Activated CD4-positive, alpha-beta T cell treated with anti-CD3 and anti-CD28 coated beads, Interleukin-2, amount 50 U/mL, for 48 hours (primary cell): ENCODE measurements around the gene EXOC6.
A peak's percentile ranks its signal among the peaks of the same experiment; 100 is the strongest.

Experiments used
- DNase-seq, 2 experiments: peaks; one replicate each; pipeline ENCODE4 v3.0.0-alpha.2; 2020

Gene EXOC6

DNA sequence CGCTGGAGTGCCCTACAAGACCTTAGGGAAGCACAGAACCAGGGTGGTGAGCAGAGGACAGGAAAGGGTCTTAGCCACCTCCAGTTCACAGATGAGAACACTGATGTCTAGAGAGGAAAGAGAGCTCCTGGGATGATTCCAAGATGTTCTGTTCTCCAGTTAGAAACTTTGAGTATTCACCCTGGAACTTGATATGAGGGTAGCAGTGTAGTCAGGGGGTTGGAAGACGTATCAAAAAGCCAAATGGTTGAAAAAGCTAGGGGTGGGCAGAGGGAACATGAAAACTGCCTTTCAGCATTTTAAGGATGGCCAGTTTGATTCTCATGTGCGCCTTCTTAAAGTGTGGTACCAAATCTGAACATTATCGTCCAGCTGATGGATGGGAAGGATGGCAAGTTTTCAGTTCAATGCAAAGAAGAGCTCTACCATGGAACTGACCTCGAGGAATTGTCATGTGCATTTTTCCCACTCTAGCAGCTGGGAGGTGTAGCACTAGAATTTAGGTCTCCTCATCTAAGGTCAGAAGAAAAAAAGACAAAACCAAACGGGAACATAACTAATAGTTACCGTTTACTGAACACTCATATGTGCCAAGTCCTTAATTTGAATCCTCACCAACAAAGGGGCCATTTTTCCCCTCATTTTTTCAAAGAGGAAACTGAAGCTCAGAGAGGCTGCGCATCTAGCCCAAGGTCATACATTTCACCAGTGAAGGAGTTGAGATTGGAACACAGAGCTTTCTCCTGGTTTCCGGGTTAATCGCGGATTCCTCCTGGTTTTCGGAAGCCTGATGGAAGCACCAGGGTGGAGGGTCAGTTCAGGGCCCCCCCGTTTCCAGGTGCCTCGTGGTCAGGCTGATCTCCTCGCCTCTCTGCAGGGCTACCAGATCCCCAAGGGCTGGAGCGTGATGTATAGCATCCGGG, 219.4 kb downstream of the EXOC6 start:
- DNase-seq = no peak

DNA sequence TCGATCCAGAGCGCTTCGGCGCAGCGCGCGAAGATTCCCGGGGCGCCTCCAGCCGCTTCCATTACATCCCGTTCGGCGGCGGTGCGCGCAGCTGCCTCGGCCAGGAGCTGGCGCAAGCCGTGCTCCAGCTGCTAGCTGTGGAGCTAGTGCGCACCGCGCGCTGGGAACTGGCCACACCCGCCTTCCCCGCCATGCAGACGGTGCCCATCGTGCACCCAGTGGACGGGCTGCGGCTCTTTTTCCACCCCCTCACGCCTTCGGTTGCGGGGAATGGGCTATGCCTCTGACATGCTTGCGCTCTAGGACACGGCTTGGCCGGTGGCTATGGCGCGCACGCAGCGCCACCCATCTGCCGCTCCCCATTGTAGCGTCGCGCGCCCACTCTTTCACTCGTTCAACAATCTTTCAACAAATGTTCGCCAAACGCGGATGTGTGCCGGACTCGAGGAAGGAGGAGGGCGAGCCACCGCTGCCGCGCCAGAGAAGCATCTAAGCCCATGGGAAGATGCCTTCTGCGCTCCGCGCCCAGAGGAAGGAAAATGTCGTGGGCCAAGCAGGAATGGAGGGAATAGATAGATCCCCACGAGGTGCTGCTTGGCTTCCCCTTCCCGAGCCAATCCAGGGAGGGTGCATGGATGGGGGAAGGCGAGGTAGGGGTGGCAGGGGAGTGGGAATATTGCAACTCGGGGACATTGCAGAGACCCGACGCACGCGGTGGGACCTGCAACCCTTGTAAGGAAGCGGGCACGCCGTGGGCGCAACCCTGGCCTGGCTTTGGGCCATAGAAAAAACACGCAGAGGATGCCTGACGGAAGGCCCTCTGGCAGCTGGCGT, 220.3 kb downstream of the EXOC6 start:
- DNase-seq = no peak

DNA sequence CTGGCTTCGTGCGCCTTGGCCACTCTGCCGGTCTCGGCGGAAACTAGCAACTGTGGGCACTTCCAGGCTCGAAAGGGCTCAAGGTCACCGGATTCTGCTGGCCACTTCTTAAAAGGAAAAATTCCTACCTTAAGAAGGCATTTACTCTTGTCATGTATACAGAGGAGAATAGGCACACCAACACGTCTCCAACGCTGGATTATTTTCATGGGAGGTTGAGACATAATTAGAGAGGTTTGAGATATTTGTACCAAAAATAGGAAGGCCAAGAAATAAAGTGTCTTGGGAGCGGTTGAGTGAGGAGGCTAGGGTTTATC, 220.9 kb downstream of the EXOC6 start:
- no peak for DNase-seq

DNA sequence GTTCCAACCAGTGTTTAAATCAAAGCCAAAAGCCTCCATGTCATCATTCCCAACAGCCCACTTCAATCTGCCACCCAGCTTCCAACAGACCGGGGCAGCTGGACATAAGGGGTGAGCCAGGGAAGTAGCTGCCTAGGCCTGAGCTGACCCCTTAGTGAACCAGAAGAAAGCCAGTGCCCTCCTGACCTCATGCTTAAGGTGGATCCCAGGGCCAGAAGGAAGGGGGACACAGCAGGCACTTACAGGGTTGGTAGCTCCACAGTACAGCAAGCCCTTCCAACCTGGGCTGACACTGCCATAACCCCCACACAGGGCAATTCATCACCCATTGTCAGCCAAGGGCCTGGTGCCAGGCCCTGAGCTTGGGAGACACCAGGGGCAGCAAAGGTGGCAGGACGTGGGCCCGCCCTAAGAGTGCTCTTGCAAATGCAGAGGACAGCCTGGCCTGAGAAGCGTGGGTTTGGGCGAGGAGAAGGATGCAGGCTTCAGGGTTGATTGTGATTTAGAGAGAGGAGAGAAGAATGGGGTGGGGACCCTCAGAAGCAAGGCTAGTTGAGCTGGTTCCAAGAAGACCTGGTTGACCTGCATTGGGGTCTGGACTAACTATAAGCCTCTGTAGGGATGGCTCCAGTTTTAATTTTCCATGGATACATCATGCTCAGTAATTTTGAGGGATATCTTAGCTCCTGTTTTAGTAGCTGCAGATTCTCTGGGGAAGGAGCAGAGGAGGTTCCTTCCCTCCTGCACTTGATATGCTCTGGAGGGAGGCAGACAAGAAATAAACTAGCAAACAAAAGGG, 222.3 kb downstream of the EXOC6 start:
- no peak for DNase-seq

DNA sequence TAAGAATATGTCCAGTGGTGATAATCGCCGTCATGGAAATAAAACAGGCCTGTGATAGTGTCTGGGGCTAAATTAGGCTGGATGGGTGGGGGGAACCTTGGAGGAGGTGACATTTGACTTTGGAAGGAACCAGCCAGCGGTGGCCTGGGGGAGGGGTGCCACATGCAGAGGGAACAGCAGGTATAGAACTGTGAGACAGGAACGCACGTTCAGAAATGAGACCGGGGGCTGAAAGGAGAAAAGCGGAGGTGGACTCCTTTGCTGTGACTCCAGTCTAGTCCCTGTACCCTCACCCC, 222.8 kb downstream of the EXOC6 start:
- DNase-seq = no peak

DNA sequence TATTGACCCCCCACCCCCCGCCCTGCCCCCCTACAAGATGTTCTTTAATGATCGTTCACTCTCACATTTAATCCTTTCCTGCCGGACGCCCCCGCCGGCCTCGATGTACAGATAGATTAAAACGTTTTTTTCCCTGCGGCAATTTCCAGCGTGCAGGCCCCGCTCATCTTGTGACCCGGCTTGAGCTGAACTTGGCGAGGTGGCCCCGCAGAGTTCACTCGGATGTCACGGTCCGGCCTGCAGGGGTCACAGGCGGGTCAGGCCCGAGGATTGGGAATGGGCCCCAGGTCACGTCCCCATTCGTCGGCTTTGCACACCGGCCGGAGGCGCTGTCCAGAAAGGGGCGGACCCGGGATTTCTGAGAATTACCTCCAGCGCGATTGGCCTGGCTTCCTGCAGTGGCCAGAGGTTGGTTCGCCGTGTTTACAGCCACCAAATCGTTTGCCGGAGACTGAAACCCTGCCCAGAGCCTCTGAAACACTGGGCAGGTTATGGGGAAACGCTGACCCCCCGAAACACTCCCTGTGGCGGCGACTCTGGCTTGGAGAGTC, 223.4 kb downstream of the EXOC6 start:
- DNase-seq = no peak

GRCh38 chr10:93072225-93072712, 223.9 kb downstream of the EXOC6 start:
- no peak for DNase-seq

DNA sequence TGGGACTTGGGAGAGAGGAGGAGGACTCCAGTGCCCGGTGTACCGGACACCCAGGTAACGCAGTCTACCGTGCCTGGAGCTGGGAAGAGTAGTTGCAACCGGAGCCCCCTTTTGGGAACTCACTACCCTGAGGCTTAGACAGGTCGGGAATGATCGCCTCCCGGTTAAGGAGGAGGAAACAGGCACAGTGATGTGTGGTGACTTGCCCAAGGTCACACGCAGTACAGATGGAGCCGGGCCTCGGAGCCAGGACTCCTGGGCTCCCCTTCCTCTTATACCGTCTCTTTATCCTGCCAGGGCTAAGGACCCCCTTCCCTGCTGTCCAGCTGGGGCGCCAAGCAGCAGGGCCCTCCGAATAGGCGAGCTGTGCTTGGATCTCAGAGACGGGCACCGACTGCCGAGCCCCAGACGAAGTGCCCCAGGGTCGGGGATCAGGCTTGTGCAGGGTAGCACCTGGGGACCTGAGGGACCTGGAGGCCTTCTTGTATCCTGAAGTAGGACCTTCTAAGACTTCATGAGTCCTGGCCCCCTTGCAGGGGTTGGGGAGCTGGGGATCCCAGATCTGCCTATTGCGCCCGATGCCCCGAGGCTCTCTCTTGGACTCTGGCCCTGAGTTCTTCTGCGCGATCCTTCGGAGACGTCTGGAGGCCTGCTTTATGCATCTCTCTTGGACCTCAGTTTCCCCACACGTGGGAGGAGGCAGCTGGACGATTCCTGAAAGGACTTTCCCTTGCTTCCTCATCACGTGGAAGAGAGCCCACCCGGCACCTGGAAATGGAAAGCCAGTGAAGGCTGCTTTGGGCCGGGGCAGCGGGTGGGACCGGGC, 224.6 kb downstream of the EXOC6 start:
- DNase-seq = peak in 1 of 2 experiments; percentile 29

- DNase-seq = no peak
Measured at GRCh38 chr10:93073539-93074146, 225.3 kb downstream of the EXOC6 start, which contains the start of gene CYP26A1. Gene CYP26A1, plus strand, starts transcription at chr10:93073893. Its CDS starts 42 bp downstream, at chr10:93073935.

GRCh38 chr10:93074147-93074596, 225.9 kb downstream of the EXOC6 start:
- DNase-seq = no peak

DNA sequence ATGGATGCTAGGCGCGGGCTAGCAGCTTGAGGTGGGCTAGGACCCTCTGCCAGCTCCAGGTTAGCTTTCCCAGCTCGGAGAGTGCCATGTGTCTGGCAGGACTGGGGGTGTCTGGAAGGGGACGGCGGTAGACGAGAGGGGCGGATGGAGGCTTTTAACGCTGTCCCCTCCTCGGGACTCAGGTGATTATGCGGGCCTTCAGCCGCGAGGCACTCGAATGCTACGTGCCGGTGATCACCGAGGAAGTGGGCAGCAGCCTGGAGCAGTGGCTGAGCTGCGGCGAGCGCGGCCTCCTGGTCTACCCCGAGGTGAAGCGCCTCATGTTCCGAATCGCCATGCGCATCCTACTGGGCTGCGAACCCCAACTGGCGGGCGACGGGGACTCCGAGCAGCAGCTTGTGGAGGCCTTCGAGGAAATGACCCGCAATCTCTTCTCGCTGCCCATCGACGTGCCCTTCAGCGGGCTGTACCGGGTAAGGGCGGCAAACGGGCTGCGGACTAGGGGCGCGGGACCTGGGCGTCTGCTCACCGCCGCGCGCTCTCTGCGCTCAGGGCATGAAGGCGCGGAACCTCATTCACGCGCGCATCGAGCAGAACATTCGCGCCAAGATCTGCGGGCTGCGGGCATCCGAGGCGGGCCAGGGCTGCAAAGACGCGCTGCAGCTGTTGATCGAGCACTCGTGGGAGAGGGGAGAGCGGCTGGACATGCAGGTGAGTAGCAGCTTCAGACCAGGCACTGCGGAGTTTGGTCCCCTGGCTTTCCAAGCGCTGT, 226.5 kb downstream of the EXOC6 start:
- peak in 1 of 2 experiments; percentile 23 for DNase-seq

DNA sequence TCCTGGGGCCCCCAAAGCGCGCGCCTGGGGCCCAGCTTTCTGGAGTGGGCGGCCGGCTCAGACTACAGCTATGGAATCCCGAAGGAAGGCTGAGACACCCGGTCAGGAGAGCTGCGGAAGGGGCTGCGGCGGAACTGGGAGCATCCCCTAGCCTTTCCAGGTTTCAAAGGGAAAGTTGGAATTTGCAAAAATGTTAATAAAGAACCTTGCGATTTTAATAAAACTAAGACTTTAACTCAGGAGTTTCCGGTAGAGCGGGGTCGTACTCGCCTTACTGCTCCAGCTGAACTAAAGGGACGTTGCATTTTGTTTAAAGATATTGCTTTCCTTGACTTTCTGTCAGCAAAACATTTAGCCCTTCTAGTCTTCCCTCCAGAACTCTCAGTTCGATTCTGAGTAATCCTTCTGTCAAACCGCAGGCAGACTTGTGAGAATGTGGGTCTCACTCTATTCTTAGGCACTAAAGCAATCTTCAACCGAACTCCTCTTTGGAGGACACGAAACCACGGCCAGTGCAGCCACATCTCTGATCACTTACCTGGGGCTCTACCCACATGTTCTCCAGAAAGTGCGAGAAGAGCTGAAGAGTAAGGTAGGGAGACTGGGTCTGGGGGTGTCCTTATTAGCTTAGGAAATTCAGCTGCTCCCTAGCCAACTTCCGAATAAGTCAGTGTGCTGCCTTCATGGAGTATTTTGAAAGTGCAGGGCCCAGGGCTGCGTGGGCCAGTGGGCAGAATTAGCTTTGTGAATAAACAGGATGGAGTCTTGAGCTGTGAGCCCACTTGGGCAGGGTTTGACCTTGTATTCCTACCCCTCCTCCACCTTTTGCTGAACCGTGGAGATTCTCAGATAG, 227.3 kb downstream of the EXOC6 start:
- DNase-seq = no peak

DNA sequence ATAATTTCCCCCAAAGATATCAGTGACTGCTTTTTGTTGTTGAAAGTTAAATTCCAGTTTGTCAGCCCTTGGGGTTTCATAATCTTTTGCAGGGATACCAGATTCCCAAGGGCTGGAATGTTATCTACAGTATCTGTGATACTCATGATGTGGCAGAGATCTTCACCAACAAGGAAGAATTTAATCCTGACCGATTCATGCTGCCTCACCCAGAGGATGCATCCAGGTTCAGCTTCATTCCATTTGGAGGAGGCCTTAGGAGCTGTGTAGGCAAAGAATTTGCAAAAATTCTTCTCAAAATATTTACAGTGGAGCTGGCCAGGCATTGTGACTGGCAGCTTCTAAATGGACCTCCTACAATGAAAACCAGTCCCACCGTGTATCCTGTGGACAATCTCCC, 228.6 kb downstream of the EXOC6 start:
- DNase-seq = no peak

- no peak for DNase-seq
Measured at GRCh38 chr10:93077860-93078337, 229.6 kb downstream of the EXOC6 start.

GRCh38 chr10:93079663-93080349, 231.5 kb downstream of the EXOC6 start:
- DNase-seq = no peak

GRCh38 chr10:93080350-93081046, 232.2 kb downstream of the EXOC6 start:
- peak; percentile 57 to 61 for DNase-seq

- DNase-seq = no peak
Measured at GRCh38 chr10:93081318-93081717, 233.0 kb downstream of the EXOC6 start.

DNA sequence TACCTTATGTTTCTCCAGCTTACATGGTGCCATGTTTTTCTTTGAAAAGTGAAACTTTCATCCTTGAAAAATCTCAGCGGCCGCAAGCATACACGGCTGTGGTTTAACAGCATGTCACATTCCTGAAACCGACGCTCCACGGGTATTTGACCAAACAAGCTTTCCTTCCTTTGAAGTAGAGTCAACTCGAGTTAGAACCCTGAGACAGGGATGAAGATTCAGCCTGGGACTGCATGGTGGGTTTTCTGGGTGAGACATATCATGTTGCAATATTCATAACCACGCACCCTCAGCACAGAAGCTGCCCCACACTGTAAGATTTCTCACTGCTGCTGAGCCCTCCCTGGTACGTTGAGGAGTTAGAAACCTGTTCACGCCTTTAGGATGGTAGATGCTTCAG, 233.5 kb downstream of the EXOC6 start:
- DNase-seq = no peak
